MM.1S (cell line): Measurements from ENCODE around the gene ENPP1.

Experiments
- DNase-seq: peaks from one replicate; pipeline ENCODE4 v3.0.0-alpha.2; 2015
- H2AFZ ChIP-seq: fragments of 300-600 bp; sonication (generic); 2 replicates; pipeline ENCODE4 v1.6.0; 2016; ENCODE audit warnings: antibody characterized with exemption, low read length
- H3F3A ChIP-seq: fragments of 300-600 bp; sonication (generic); 2 replicates; pipeline ENCODE4 v1.6.1; 2016; ENCODE audit warnings: mild to moderate bottlenecking, antibody characterized with exemption, low read length, moderate library complexity, mixed read lengths; ENCODE audit not compliant: insufficient read depth
- H3K27ac ChIP-seq: fragments of 300-600 bp; sonication (generic); 2 replicates; pipeline ENCODE4 v1.5.1; 2016; ENCODE audit warnings: mild to moderate bottlenecking, low read length
- H3K27me3 ChIP-seq: fragments of 300-600 bp; sonication (generic); replicated peaks from 2 replicates; pipeline ENCODE4 v1.6.0; 2016; ENCODE audit warnings: low read length; ENCODE audit not compliant: insufficient read depth
- H3K36me3 ChIP-seq: fragments of 300-600 bp; sonication (generic); replicated peaks from 2 replicates; pipeline ENCODE4 v1.6.1; 2016; ENCODE audit warnings: mild to moderate bottlenecking, low read length, mixed read lengths; ENCODE audit not compliant: insufficient read depth
- H3K4me1 ChIP-seq: fragments of 300-600 bp; sonication (generic); 2 replicates; pipeline ENCODE4 v1.6.1; 2016; ENCODE audit warnings: low read length, mixed read lengths
- H3K4me2 ChIP-seq: fragments of 300-600 bp; sonication (generic); 2 replicates; pipeline ENCODE4 v1.6.0; 2016; ENCODE audit warnings: low read depth, low read length
- H3K4me3 ChIP-seq: fragments of 300-600 bp; sonication (generic); 2 replicates; pipeline ENCODE4 v1.5.1; 2016; ENCODE audit warnings: low read length, mixed read lengths
- H3K79me2 ChIP-seq: fragments of 300-600 bp; sonication (generic); 2 replicates; pipeline ENCODE4 v1.6.1; 2016; ENCODE audit warnings: mixed run types, low read length, mixed read lengths
- H3K9ac ChIP-seq: fragments of 300-600 bp; sonication (generic); 2 replicates; pipeline ENCODE4 v1.6.1; 2016; ENCODE audit warnings: low read length, mixed read lengths
- H3K9me2 ChIP-seq: fragments of 300-600 bp; sonication (generic); replicated peaks from 2 replicates; pipeline ENCODE4 v1.6.1; 2016; ENCODE audit warnings: mild to moderate bottlenecking, low read length, mixed read lengths; ENCODE audit not compliant: insufficient read depth
- H3K9me3 ChIP-seq: fragments of 300-600 bp; sonication (generic); replicated peaks from 2 replicates; pipeline ENCODE4 v1.6.1; 2016; ENCODE audit warnings: mild to moderate bottlenecking, low read length, mixed read lengths; ENCODE audit not compliant: insufficient read depth
- H4K20me1 ChIP-seq: fragments of 300-600 bp; sonication (generic); 2 replicates; pipeline ENCODE4 v1.6.1; 2016; ENCODE audit warnings: mild to moderate bottlenecking, low read length, moderate library complexity, mixed read lengths; ENCODE audit not compliant: insufficient read depth
- CTCF ChIP-seq: fragments of 300-600 bp; sonication (generic); IDR thresholded peaks from 2 replicates; pipeline ENCODE4 v1.5.1; 2016; ENCODE audit warnings: antibody characterized with exemption, low read length, mixed read lengths
- EZH2 ChIP-seq: fragments of 300-600 bp; sonication (generic); optimal IDR thresholded peaks from 2 replicates; pipeline ENCODE3; 2017; ENCODE audit warnings: low read depth, mild to moderate bottlenecking, antibody characterized with exemption, low read length, mixed read lengths
- EZH2phosphoT487 ChIP-seq: fragments of 300-600 bp; sonication (generic); IDR thresholded peaks from 2 replicates; pipeline ENCODE4 v1.6.1; 2018; ENCODE audit warnings: antibody characterized with exemption, low read length

ENPP1 gene

DNA sequence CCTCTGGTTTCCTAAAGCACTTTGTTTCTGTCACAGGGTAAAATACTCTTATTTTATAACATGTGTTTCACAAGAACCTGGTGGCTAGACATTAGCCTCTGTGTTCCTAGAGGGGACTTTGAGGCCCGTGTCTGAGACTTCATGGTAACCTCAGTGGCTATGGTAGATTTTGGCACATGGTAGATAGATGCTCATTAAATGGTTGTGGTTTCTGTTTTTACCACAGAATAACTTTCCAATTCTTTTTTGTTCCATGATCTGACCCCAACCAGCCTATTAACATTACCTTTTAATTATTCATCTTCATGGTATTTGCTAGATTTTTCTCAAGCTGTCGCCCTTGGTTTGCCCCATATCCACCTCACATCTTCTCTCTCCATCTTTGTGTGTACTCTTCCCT lies 109.0 kb downstream of the ENPP1 start:
- no peaks in the 10 kb centered on the region for H3K79me2 ChIP-seq
- H3K27ac ChIP-seq: peak overlapping the region; percentile 79; the same call in 1 of the 2 replicates
- no peak overlapping the region for H2AFZ ChIP-seq
- no peaks in the 10 kb centered on the region for H4K20me1 ChIP-seq
- DNase-seq: no peak
- TF ChIP-seq CTCF (no peak), EZH2phosphoT487 (no peak), EZH2 (no peak)
- H3K4me1 ChIP-seq: peaks cover 42% of the 10 kb centered on the region
- H3K9me3 ChIP-seq: no peaks in the 10 kb centered on the region
- H3K4me3 ChIP-seq: no peak overlapping the region
- peaks cover 25% of the 10 kb centered on the region for H3F3A ChIP-seq
- H3K4me2 ChIP-seq: peak overlapping the region; percentile 75
- H3K9ac ChIP-seq: no peak overlapping the region
- H3K27me3 ChIP-seq: no peaks in the 10 kb centered on the region
- H3K36me3 ChIP-seq: no peaks in the 10 kb centered on the region
- no peaks in the 10 kb centered on the region for H3K9me2 ChIP-seq

DNA sequence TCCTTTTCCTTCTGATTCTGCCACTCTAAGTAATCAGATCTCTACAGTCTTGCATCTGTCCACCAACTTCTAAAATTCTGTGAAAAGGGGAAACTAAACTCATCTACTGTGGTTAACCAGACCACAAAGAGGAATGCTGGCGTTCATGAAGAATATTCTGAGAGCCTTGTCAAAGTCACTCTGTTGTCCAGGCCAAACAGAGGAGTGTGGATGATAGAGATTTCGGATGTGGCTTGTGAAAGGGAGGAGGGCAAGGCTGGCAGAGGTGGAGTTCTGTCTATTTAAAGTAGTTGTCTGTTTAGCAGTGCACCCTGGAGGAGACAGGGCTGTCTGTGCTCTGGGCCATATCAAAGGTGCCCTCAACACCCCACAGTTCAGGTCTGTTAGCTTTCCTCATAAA lies 109.5 kb downstream of the ENPP1 start:
- Histone ChIP-seq H4K20me1 (no peaks in the 10 kb centered on the region), H3K27ac (peak overlapping the region; percentile 79; the same call in 1 of the 2 replicates), H3K9me3 (no peaks in the 10 kb centered on the region), H3K9ac (peak overlapping the region; percentile 28; the same call in 1 of the 2 replicates), H3K4me1 (peaks cover 42% of the 10 kb centered on the region), H3K9me2 (no peaks in the 10 kb centered on the region), H2AFZ (peak overlapping the region; percentile 51), H3K4me2 (peak overlapping the region; percentile 75), H3F3A (peaks cover 25% of the 10 kb centered on the region), H3K79me2 (no peaks in the 10 kb centered on the region), H3K27me3 (no peaks in the 10 kb centered on the region), H3K36me3 (no peaks in the 10 kb centered on the region), H3K4me3 (peak overlapping the region; percentile 1)
- TF ChIP-seq CTCF: no peak
- peak; percentile 81 for DNase-seq

DNA sequence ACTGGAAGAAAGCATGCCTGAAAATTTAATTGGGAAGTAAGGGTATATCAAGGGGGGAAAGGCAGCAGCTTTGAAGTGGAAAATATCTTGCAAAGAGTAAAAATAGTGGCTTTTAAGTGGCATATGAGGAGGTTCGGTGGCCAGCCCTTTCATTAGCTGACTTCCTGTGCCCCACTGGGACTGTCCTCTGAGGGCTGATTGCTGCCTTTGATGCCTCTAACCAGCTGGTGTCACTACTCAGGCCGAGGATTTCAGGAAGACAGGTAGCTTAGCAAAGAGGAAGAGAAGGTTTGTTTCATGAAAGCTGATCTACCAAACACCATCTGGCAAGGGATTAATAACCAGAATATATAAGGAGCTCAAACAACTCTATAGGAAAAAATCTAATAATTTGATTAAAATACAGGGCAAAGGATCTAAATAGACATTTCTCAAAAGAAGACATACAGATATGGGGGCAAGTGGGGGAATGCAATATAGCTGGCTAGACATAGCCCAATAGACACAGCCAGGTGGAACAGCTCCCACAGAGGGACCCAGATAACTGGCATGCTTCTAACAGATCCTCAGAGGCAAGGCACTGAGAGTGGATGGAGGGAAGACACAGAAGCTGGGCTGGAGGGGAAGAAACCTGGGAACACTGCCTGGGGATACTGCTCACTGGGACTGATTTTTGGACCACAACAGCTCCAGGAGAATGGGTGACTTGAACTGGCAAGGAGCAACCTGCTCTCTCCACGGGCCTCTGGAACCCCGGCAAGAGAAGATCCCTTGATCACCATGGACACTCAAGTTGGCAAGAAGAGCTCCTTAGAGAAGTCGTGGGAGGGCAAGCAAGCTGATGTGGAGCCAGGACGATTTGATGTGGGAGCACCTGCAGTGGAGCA lies 110.2 kb downstream of the ENPP1 start:
- H3K27me3 ChIP-seq: no peaks in the 10 kb centered on the region
- peaks cover 25% of the 10 kb centered on the region for H3F3A ChIP-seq
- no peaks in the 10 kb centered on the region for H3K9me3 ChIP-seq
- H3K4me3 ChIP-seq: peak overlapping the region; percentile 1
- H3K9me2 ChIP-seq: no peaks in the 10 kb centered on the region
- H4K20me1 ChIP-seq: no peaks in the 10 kb centered on the region
- H3K36me3 ChIP-seq: no peaks in the 10 kb centered on the region
- no peaks in the 10 kb centered on the region for H3K79me2 ChIP-seq
- H2AFZ ChIP-seq: peak overlapping the region; percentile 51
- peak; percentile 74 for DNase-seq
- peaks cover 42% of the 10 kb centered on the region for H3K4me1 ChIP-seq
- peak; percentile 26 for TF ChIP-seq CTCF
- TF ChIP-seq EZH2: no peak
- H3K9ac ChIP-seq: peak overlapping the region; percentile 28; the same call in 1 of the 2 replicates
- peak overlapping the region; percentile 75 for H3K4me2 ChIP-seq
- H3K27ac ChIP-seq: peak overlapping the region; percentile 79; the same call in 1 of the 2 replicates
